Measurements from ENCODE around the gene CFDP1. TPM values are rescaled to one million over a fixed set of nuclear protein-coding genes. Genes with fewer than 3 reads are reported as not detected.

Gene CFDP1
- total and polyA plus RNA-seq, 2 of the 13 experiments (the other 11 are each of a cell fraction or from before 2014, with no cell fraction given), result 78.6 to 153 TPM

GRCh38 chr16:75251280-75252048 lies 181.8 kb downstream of the CFDP1 start, which contains the start of gene BCAR1 (continued):
- TF ChIP-seq BRF2 (CRISPR knock-in tag; IDR thresholded peaks at IDR 0.05) (no peak), ZFY (CRISPR knock-in tag; IDR thresholded peaks at IDR 0.05) (peak; percentile 87), RXRA (CRISPR knock-in tag; IDR thresholded peaks at IDR 0.05) (no peak), ZNF121 (CRISPR knock-in tag; IDR thresholded peaks at IDR 0.05) (peak; percentile 32; the same call in 1 of the 2 replicates), ZFP62 (CRISPR knock-in tag; IDR thresholded peaks at IDR 0.05) (no peak), ZNF329 (CRISPR knock-in tag; IDR thresholded peaks at IDR 0.05; ENCODE audit: low read depth) (0 out of 2 replicates have a peak, but pooled peaks have one; percentile 50), UBTF (CRISPR knock-in tag; IDR thresholded peaks at IDR 0.05) (peak; percentile 76), ZBTB43 (CRISPR knock-in tag; conservative IDR thresholded peaks at IDR 0.05) (peak; percentile 61; the same call in 1 of the 2 replicates), KLF12 (CRISPR knock-in tag; IDR thresholded peaks at IDR 0.05; ENCODE audit: borderline replicate concordance) (peak; percentile 49; the same call in 1 of the 2 replicates), NFYC (CRISPR knock-in tag; IDR thresholded peaks at IDR 0.05) (peak; percentile 64), ZHX2 (IDR thresholded peaks at IDR 0.05; ENCODE audit: low read depth) (no peak), ZHX2 (CRISPR knock-in tag; IDR thresholded peaks at IDR 0.05; ENCODE audit: borderline replicate concordance) (peak; percentile 24; the same call in 1 of the 2 replicates), BRCA1 (CRISPR knock-in tag; IDR thresholded peaks at IDR 0.05) (no peak), ZNF577 (CRISPR knock-in tag; IDR thresholded peaks at IDR 0.05; ENCODE audit: borderline replicate concordance, low read depth) (no peak), CAMTA2 (CRISPR knock-in tag; IDR thresholded peaks at IDR 0.05; ENCODE audit: borderline replicate concordance) (0 out of 2 replicates have a peak, but pooled peaks have one; percentile 24), KMT2A (CRISPR knock-in tag; IDR thresholded peaks at IDR 0.05) (peak; percentile 67; the same call in 1 of the 2 replicates), ZNF639 (CRISPR knock-in tag; conservative IDR thresholded peaks at IDR 0.05) (no peak)

Measured in HepG2 (cell line).